ENCODE data around the gene DNAH17.

DNA sequence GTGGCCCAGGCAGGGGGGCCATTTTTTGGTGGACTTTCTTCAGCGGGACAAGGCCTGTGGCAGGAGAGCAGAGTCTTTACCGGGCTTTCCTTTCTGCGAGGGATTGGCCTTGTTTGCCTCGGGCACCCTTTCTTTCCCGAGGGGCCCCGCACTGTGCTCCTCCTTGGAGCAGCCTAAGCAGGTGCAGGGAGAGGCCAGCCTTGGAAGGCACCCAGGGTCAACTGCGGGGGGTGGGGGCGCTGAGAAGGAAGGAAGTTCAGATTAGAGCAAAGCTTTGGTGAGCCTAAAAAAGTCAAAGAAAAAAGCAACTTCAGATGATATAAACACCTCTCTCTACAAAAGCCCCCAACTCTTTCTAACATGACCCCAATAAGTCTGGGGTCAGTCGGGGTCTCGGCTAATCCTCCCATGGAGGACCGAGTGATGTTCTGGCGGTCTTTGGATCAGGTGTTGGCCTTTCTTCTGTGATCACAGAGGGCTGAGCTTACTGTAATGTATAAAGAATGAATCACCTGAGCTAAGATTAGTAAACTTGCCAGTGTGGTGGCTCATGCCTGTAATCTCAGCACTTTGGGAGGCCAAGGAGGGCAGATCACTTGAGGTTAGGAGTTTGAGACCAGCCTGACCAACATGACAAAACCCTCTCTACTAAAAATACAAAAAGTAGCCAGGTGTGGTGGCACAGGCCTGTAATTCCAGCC lies 135.8 kb downstream of the DNAH17 start:
- no peak for TF ChIP-seq EZH2 (IDR thresholded peaks at IDR 0.05; ENCODE audit: borderline replicate concordance, low read depth, low read length, severe bottlenecking)
- TF ChIP-seq POLR2AphosphoS5 (IDR thresholded peaks at IDR 0.05; ENCODE audit: insufficient read depth, low read depth, low read length), result no peak

Data from endothelial cell of umbilical vein (primary cell).